Stimulated activated CD8-positive, alpha-beta memory T cell treated with anti-CD3 and anti-CD28 coated beads, Interleukin-12 subunit alpha, Interleukin-12 subunit beta, amount 100 ng/mL, for 24 hours (primary cell): ENCODE results near the gene MEAK7.

Experiments
- DNase-seq: peaks from one replicate; pipeline ENCODE4 v3.0.0-alpha.2; 2020; ENCODE audit errors: extremely low read depth

MEAK7 gene

GRCh38 chr16:84504420-84505248 lies at the start of gene MEAK7:
Gene MEAK7, minus strand, starts transcription at chr16:84504659. Its CDS starts 6,573 bp downstream, at chr16:84498086.
- peak; percentile 96 for DNase-seq

- no peak for DNase-seq
Observed at GRCh38 chr16:84553873-84554399, 49.5 kb upstream of the MEAK7 start.

GRCh38 chr16:84552135-84552534 lies 47.7 kb upstream of the MEAK7 start:
- no peak for DNase-seq

- no peak for DNase-seq
Observed at GRCh38 chr16:84550096-84550495, 45.6 kb upstream of the MEAK7 start.

GRCh38 chr16:84548971-84549844 lies 44.7 kb upstream of the MEAK7 start:
- DNase-seq = no peak

- no peak for DNase-seq
Observed at GRCh38 chr16:84548508-84548907, 44.0 kb upstream of the MEAK7 start.

GRCh38 chr16:84547546-84548061 lies 43.1 kb upstream of the MEAK7 start:
- DNase-seq = no peak

- DNase-seq = no peak
Observed at GRCh38 chr16:84546669-84547545, 42.4 kb upstream of the MEAK7 start.

- no peak for DNase-seq
Observed at GRCh38 chr16:84545114-84545737, 40.8 kb upstream of the MEAK7 start.

GRCh38 chr16:84544031-84544773 lies 39.7 kb upstream of the MEAK7 start:
- no peak for DNase-seq

- no peak for DNase-seq
Observed at GRCh38 chr16:84543253-84543652, 38.8 kb upstream of the MEAK7 start.

GRCh38 chr16:84541999-84542817 lies 37.7 kb upstream of the MEAK7 start:
- DNase-seq = no peak

GRCh38 chr16:84540194-84540593 lies 35.7 kb upstream of the MEAK7 start:
- DNase-seq = no peak

GRCh38 chr16:84538222-84538840 lies 33.9 kb upstream of the MEAK7 start:
- no peak for DNase-seq

- no peak for DNase-seq
Observed at GRCh38 chr16:84537491-84538151, 33.2 kb upstream of the MEAK7 start.

- no peak for DNase-seq
Observed at GRCh38 chr16:84535851-84536250, 31.4 kb upstream of the MEAK7 start.

- no peak for DNase-seq
Observed at GRCh38 chr16:84535408-84535807, 30.9 kb upstream of the MEAK7 start.

- DNase-seq = no peak
Observed at GRCh38 chr16:84534815-84535214, 30.4 kb upstream of the MEAK7 start.
